GM23338 (cell line): Measurements from ENCODE around the gene DSG3. TPM values are rescaled to one million over a fixed set of nuclear protein-coding genes. Genes with fewer than 3 reads are reported as not detected.
A peak's percentile ranks its signal among the peaks of the same experiment; 100 is the strongest.

Source experiments
- ATAC-seq: fragments of 200-7000 bp; cut with Tn5 transposase; 3 replicates; pipeline ENCODE4 v1.9.1; 2020
- DNase-seq: peaks from one replicate; pipeline ENCODE4 v3.0.0-alpha.2; 2015; ENCODE audit warnings: low spot score
- H2AFZ ChIP-seq: fragments of 200-600 bp; sonication (generic); 2 replicates; pipeline ENCODE4 v1.8.0; 2016; ENCODE audit warnings: antibody characterized with exemption, mild to moderate bottlenecking, moderate library complexity
- H3F3A ChIP-seq: fragments of 200-600 bp; sonication (generic); replicated peaks from 2 replicates; pipeline ENCODE4 v1.8.0; 2017; ENCODE audit warnings: antibody characterized with exemption, mixed run types, low read depth
- H3K27ac ChIP-seq: fragments of 200-600 bp; sonication (generic); 2 replicates; pipeline ENCODE4 v1.6.1; 2016; ENCODE audit warnings: low read depth
- H3K27me3 ChIP-seq: fragments of 200-600 bp; sonication (generic); 2 replicates; pipeline ENCODE4 v1.8.0; 2016; ENCODE audit warnings: mild to moderate bottlenecking, mixed run types, moderate library complexity; ENCODE audit not compliant: insufficient read depth
- H3K36me3 ChIP-seq: fragments of 200-600 bp; sonication (generic); 2 replicates; pipeline ENCODE4 v1.8.0; 2016; ENCODE audit warnings: mild to moderate bottlenecking; ENCODE audit not compliant: insufficient read depth
- H3K4me1 ChIP-seq: fragments of 200-600 bp; sonication (generic); 2 replicates; pipeline ENCODE4 v1.8.0; 2016; ENCODE audit warnings: mild to moderate bottlenecking, moderate library complexity; ENCODE audit not compliant: insufficient read depth
- H3K4me2 ChIP-seq: fragments of 200-600 bp; sonication (generic); 2 replicates; pipeline ENCODE4 v1.7.1; 2017; ENCODE audit warnings: mixed run types
- H3K4me3 ChIP-seq: fragments of 200-600 bp; sonication (generic); 2 replicates; pipeline ENCODE4 v1.6.1; 2016; ENCODE audit warnings: mixed run types
- H3K79me2 ChIP-seq: fragments of 200-600 bp; sonication (generic); replicated peaks from 2 replicates; pipeline ENCODE4 v1.8.0; 2017; ENCODE audit warnings: mild to moderate bottlenecking; ENCODE audit not compliant: insufficient read depth
- H3K9me2 ChIP-seq: fragments of 200-600 bp; sonication (generic); 2 replicates; pipeline ENCODE4 v1.8.0; 2017; ENCODE audit not compliant: insufficient read depth
- H4K20me1 ChIP-seq: fragments of 200-600 bp; sonication (generic); replicated peaks from 2 replicates; pipeline ENCODE4 v1.8.0; 2017; ENCODE audit warnings: mild to moderate bottlenecking; ENCODE audit not compliant: insufficient read depth
- H3K27ac Mint-ChIP-seq: 2 replicates; pipeline ENCODE4 v1.8.0; 2020; ENCODE audit warnings: inconsistent platforms, mild to moderate bottlenecking, moderate library complexity, mixed read lengths
- H3K27me3 Mint-ChIP-seq: 3 replicates; pipeline ENCODE4 v1.8.0; 2022; ENCODE audit warnings: low read depth, mild to moderate bottlenecking, moderate library complexity, mixed read lengths, inconsistent platforms; ENCODE audit not compliant: insufficient read depth, poor library complexity
- H3K36me3 Mint-ChIP-seq: 3 replicates; pipeline ENCODE4 v1.8.0; 2021; ENCODE audit warnings: low read depth, mild to moderate bottlenecking, inconsistent platforms, moderate library complexity, mixed read lengths
- H3K4me1 Mint-ChIP-seq: 3 replicates; pipeline ENCODE4 v1.8.0; 2020; ENCODE audit warnings: mild to moderate bottlenecking, inconsistent platforms, mixed read lengths
- H3K4me3 Mint-ChIP-seq: 3 replicates; pipeline ENCODE4 v1.8.0; 2021; ENCODE audit warnings: moderate library complexity, mild to moderate bottlenecking, inconsistent platforms, mixed read lengths
- H3K9me3 Mint-ChIP-seq: 3 replicates; pipeline ENCODE4 v1.8.0; 2020; ENCODE audit warnings: moderate library complexity, mild to moderate bottlenecking, inconsistent platforms, mixed read lengths
- CTCF ChIP-seq, 2 experiments: fragments of 200-600 bp in 1 of 2; sonication (generic) in 1 of 2; conservative IDR thresholded peaks; 2 replicates each; pipeline versions ENCODE4 v1.5.1 to v1.6.1; 2016 to 2017; ENCODE audit warnings: antibody characterized with exemption in 2 of 2, low read depth in 2 of 2, mild to moderate bottlenecking in 2 of 2, moderate library complexity in 1 of 2
- EZH2 ChIP-seq: fragments of 200-600 bp; sonication (generic); IDR thresholded peaks from one replicate; pipeline ENCODE4 v1.8.0; 2017; ENCODE audit warnings: antibody characterized with exemption, mild to moderate bottlenecking, low read depth; ENCODE audit not compliant: unreplicated experiment
- JUNB ChIP-seq: IDR thresholded peaks from one replicate; pipeline ENCODE4 v1.6.1; 2016; ENCODE audit warnings: antibody characterized with exemption; ENCODE audit not compliant: unreplicated experiment
- NANOG ChIP-seq: IDR thresholded peaks from 2 replicates; pipeline ENCODE4 v1.6.1; 2016; ENCODE audit warnings: antibody characterized with exemption, borderline replicate concordance
- POLR2AphosphoS5 ChIP-seq: IDR thresholded peaks from 2 replicates; pipeline ENCODE4 v1.6.1; 2016; ENCODE audit warnings: antibody characterized with exemption, low read depth
- REST ChIP-seq: IDR thresholded peaks from one replicate; pipeline ENCODE4 v1.6.1; 2018; ENCODE audit warnings: antibody characterized with exemption; ENCODE audit not compliant: unreplicated experiment
- ZNF114 ChIP-seq: fragments of 250-450 bp; sonication (Bioruptor Pico); IDR thresholded peaks from 2 replicates; pipeline ENCODE4 v1.5.0; 2020; ENCODE audit warnings: mild to moderate bottlenecking, moderate library complexity
- ZNF331 ChIP-seq: fragments of 250-450 bp; sonication (Bioruptor Pico); IDR thresholded peaks from 2 replicates; pipeline ENCODE4 v1.5.0; 2020; ENCODE audit warnings: low read depth, mild to moderate bottlenecking, moderate library complexity
- ZNF462 ChIP-seq: fragments of 250-450 bp; sonication (Bioruptor Pico); IDR thresholded peaks from 2 replicates; pipeline ENCODE4 v1.5.0; 2020; ENCODE audit warnings: mild to moderate bottlenecking, moderate library complexity
- polyA plus RNA-seq: library from polyadenylated mRNA; unstranded; fragments of >200 nt; fragmentation: Nextera tagmentation; extraction: Ambion mirVana; gene quantifications from 2 replicates; pipeline ENCODE4 v1.2.1, GENCODE V29; 2016
- total RNA-seq: library from RNA; depleted of rRNA; stranded (reverse); fragments of >200 nt; shearing (Covaris generic); gene quantifications from 2 replicates; pipeline ENCODE4 v1.2.3, GENCODE V29; 2014

DSG3 gene
- total and polyA plus RNA-seq, 2 experiments from 2014 or later, result 0.05 to 0.24 TPM

- Histone ChIP-seq H3K4me1 (no peaks in the 10 kb centered on the region), H3K79me2 (no peaks in the 10 kb centered on the region), H3K4me3 (no peak overlapping the region), H3F3A (no peaks in the 10 kb centered on the region), H3K27me3 (no peaks in the 10 kb centered on the region), H3K36me3 (no peaks in the 10 kb centered on the region), H4K20me1 (no peaks in the 10 kb centered on the region), H3K27ac (no peak overlapping the region), H2AFZ (no peak overlapping the region), H3K9me2 (no peaks in the 10 kb centered on the region), H3K4me2 (no peak overlapping the region)
- ATAC-seq (peak; percentile 96), DNase-seq (peak; percentile 83)
- peak overlapping the region; percentile 24; the same call in 1 of the 2 replicates for H3K27ac Mint-ChIP-seq
- H3K9me3 Mint-ChIP-seq, result no peaks in the 10 kb centered on the region
- peaks cover 8% of the 10 kb centered on the region for H3K4me1 Mint-ChIP-seq
- H3K27me3 Mint-ChIP-seq, result no peaks in the 10 kb centered on the region
- TF ChIP-seq REST (no peak), CTCF (conservative IDR thresholded peaks at IDR 0.05; ENCODE audit: low read depth in 2 of 2) (peak; percentile 96)
- no peak overlapping the region for H3K4me3 Mint-ChIP-seq
- H3K36me3 Mint-ChIP-seq, result no peaks in the 10 kb centered on the region
These were observed 23.1 kb upstream of the DSG3 start for GRCh38 chr18:31424383-31424988.

GRCh38 chr18:31426021-31426420, 21.5 kb upstream of the DSG3 start:
- peaks cover 12% of the 10 kb centered on the region for H3K4me1 Mint-ChIP-seq
- no peaks in the 10 kb centered on the region for H3K36me3 Mint-ChIP-seq
- Histone ChIP-seq H3K4me1 (peaks cover 3% of the 10 kb centered on the region), H3F3A (no peaks in the 10 kb centered on the region), H3K27me3 (no peaks in the 10 kb centered on the region), H3K4me2 (no peak overlapping the region), H2AFZ (no peak overlapping the region), H3K36me3 (no peaks in the 10 kb centered on the region), H4K20me1 (no peaks in the 10 kb centered on the region), H3K79me2 (no peaks in the 10 kb centered on the region), H3K27ac (no peak overlapping the region), H3K4me3 (no peak overlapping the region), H3K9me2 (no peaks in the 10 kb centered on the region)
- H3K27ac Mint-ChIP-seq, result no peak overlapping the region
- DNase-seq (no peak), ATAC-seq (no peak)
- no peaks in the 10 kb centered on the region for H3K27me3 Mint-ChIP-seq
- H3K4me3 Mint-ChIP-seq, result no peak overlapping the region
- H3K9me3 Mint-ChIP-seq, result no peaks in the 10 kb centered on the region
- TF ChIP-seq POLR2AphosphoS5 (no peak), NANOG (no peak), ZNF331 (CRISPR knock-in tag) (no peak), JUNB (no peak), EZH2 (no peak), ZNF114 (CRISPR knock-in tag) (no peak), ZNF462 (CRISPR knock-in tag) (no peak)
